SW480 (cell line): ENCODE results near the gene TRABD2B.

ENCODE experiments used
- DNase-seq: peaks from one replicate; pipeline ENCODE4 v3.0.0-alpha.2; 2016; ENCODE audit warnings: low spot score

Gene TRABD2B

GRCh38 chr1:47824716-47825115 is 172.5 kb downstream of the TRABD2B start:
- DNase-seq: no peak

- DNase-seq: no peak
Measured at GRCh38 chr1:47824297-47824696, 172.9 kb downstream of the TRABD2B start.

DNA sequence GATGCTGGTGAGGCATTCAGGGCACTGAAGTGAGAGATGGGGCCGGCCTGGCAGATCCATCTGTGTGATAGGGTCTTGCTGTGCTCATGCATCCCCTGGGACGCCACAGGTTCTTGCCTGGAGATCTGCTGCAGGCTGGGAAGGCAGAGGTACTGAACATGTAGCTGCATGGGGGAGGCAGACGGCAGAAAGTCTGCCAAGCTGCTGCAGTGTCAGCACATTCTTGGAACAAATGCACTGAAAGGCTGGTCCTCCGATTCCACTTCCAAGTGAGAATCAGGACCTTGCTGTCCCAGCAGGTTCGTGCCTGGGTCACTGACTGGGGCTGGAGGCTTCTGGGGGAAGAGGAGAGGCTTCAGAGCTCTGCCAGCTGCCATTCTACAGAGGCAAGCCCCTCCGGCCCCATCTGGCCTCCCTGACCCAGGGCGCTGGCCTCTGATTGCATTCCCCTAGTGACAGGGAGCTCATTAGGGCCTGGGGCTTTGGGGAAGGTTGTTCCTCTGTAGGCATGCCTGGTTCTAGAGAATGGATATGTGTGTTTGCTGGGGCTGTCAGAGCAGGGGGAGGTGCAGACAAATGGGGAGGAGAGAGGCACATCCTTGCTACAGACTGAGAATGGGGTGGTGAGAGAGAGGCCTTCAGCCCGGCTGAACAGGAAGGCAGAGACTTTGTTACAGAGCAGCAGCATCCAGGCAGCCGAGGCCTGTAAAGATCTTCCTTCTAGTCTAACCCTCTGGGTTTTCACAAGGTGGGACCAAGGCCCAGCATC is 174.0 kb downstream of the TRABD2B start:
- DNase-seq: no peak

DNA sequence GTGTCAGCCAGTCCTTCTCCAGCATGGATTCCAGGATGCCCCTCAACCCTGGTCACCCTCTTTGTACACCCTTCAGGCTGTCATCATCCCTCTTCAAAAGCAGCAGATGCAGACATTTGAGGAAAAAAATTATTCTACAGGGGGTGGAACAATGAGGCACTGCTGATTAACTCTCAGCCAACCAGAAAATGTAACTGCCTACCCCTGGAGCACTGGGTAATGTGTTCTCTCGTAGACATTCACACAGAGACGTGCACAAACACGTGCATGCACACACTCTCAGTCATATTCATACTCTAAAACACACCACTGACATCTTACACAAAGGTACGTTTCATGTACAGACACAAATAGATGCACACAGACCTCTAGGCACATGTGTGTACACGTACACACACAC is 175.4 kb downstream of the TRABD2B start:
- no peak for DNase-seq

DNA sequence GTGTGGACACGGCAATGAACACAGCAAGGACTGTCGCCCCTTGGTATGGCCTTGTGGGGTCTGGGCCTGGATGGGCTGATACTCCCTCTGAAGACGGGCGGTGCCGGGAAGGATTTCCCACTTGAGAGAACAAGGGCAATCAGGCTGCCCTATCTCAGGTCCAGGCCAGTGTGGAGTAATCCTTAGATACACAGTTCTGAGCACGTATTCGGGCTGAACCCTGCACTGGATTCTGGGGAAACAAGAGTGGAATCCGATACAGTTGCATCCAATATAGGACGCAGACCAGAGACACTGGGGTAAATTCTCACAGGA is 177.7 kb downstream of the TRABD2B start:
- no peak for DNase-seq

GRCh38 chr1:47818682-47819573 is 178.3 kb downstream of the TRABD2B start:
- no peak for DNase-seq

DNA sequence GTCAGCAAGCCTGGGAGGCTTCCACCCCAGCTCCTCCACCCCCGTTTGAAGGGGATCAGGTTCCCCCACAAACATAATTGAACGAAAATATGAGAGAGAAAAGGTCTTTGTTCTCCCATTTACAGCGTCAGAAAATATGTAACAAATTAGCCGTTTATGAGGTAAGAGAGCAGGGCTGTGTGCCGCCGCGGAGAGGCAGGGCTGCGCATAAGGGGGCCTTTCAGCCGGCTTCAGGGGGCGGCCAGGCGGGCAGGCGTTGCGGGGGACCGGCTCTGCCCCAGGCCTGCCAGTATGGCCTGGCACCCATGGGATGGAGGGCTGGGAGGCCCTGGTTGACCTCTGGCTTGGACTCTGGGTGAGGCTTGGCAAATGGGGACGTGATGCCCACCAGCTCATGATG is 179.3 kb downstream of the TRABD2B start:
- DNase-seq: no peak

DNA sequence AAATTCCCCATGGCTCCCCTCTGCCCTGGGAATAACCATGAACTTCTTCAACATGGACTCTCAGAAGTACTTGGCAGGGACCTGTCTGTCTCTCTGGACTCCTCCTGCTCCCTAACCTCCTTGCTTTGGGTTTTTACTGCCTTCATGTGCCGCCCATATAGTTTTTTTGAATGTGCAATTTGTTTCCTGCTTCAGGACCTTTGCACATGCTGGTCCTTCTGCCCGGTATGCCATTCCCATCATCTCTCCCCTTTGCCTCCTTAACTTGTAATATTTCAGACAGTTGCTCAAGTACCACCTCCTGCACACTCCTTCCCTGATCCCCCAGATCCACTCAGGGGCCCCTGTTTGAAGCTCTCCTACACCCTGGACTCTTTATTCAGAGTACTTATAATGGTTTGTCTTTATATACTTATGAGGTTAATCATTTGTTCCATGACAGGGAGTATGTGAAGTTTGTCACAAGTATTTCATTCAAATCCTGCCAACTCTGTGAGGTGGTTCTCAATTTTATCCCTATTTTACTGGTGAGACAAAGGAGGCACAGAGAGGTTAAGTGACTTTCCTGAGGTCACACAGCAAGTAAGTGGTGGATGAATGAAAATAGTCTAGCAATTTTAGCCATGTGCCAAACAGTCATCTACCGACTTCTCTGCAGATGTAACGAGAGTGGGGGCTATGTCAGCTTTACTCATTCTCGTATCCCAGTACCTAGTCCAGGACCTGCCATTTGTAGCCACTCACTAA is 180.7 kb downstream of the TRABD2B start:
- DNase-seq: no peak

DNA sequence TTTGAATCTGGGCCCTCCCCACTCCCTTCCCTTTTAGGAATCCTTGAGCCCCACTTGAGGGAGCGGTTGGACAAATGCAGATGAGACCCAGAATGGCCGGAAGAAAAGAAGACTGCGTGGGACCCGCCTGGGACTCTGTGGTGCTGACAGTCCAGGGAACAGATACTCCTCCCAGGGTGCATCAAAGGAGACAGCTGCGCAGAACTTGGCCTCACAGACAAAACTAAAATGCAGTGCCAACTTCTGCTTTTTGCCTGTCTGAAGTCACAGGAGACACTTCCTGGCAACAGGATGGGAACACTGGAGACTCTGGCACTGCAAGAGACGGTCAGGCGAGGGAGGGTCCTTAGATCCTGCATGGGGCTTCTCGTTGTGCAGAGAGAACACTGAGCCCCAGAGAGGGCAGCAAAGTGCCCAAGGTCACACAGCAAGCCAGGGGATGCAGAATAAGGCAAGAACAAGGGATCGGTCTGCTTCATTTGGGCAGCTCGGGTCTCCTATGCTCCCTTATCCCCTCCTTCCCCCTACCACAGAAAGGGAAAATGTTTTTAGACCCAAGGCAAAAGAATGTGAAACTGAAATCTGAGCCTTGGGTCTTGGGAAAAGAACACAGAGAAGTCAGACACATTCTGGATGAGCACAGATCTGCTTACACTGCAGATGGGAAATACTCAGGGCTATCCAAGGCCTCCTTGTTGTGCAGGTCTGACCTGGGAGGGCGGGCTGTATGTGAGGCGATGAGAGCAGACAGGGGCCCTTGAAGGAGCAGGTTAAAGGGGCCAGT is 182.4 kb downstream of the TRABD2B start:
- no peak for DNase-seq

- no peak for DNase-seq
Measured at GRCh38 chr1:47813970-47814369, 183.2 kb downstream of the TRABD2B start.

DNA sequence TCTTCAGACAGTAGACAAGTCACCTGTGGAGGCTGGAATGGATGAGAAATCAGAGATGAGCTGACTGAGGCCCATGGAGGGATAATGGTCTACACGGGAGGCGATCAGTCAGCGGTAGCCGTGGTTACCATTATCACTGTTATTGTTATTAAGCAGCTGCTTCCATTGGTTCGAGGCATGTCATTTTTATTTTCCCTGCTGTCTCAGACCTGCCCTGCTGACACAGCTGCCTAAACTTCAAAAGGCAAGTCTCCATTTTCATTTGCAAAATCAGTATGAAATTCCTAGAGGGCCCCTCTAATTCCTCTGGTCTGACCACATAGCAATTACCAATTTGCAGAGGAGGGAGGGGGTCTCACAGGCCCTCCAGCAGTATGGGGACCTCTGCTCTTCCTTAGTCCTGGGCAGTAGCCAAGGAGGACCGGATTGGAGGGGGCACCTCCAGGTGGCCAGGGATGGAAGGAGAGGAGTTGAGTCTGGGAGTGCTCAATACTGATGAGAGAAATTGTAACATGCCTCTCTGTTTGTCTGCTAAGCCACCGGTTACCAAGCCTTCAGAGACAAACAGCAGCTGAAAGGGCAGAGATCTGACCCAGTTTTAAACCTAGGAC is 184.2 kb downstream of the TRABD2B start:
- no peak for DNase-seq

DNA sequence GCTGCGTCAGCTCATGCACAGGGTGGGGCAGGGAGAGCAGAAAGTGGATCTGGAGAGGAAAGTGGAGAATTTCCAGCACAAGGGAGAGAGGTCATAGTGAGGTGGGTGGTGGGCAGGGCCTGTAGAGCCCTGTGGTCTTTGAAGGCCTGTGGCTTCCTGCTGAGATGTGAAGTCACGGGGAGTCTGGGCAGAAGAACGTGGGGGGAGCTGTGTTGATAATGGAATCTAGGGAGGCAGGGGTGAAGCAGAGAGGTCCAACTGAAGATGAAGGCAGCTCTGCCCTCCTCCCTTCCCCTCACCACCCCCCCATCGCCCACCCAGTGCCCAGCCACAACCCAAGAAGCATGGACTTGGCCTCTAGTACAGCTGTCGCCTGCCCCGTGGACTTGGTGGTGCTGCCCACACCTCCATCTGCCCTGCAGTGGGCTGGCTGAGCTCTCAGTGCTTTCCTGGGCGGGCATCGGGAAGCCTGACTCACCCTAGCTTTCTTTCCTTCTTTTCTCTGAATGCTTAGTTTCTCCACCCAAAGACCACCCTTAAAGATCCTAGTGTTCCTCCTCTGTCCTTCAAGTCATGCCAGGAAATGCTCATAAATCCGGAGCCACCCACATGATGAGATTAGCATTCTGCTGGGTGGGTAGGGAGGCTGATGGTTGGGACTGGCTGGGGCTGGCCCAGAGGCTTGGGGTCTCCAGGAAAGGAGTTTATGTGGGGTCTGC is 186.1 kb downstream of the TRABD2B start:
- no peak for DNase-seq

- DNase-seq: no peak
Measured at GRCh38 chr1:47809301-47810084, 187.7 kb downstream of the TRABD2B start.

- no peak for DNase-seq
Measured at GRCh38 chr1:47808612-47809011, 188.6 kb downstream of the TRABD2B start.

DNA sequence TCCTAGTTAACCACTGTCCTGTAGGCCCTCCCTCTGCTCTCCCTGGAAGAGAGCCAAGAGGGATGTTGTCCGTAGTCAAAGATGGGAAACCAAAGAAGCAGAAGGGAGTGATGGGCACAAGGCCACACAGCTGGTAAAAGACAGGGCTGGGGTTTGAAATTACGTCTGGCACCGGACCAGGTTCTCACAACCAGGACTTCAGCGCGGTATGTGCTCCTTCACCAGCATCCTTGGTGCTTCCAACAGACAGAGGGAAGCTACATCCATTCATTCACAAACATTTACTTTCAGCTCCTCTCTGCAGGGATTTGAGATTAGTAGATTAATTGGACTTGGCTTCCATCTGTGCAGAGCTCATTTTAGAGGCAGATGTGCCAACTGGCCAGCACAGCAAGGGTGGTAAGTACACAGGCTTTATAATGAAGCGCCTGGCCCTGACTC is 191.2 kb downstream of the TRABD2B start:
- DNase-seq: no peak

DNA sequence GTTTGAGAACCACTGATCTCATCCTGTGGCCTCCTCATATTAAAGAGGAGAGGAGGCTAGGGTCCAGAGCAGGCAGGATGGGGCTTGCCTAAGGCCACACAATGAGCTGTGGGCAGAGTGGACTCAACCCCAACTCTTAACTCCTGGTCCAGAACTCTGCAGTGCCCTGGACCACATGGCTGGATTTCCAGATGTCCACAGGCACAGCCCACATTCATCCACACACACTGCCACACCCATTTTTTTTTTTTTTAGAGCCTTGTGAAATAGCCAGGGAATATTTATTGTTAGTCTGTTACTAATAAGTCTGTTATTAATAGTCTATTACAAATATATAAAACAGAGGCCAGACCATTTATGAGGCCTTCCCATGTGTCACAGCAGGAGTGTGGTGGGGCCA is 192.2 kb downstream of the TRABD2B start:
- no peak for DNase-seq

- no peak for DNase-seq
Measured at GRCh38 chr1:47803815-47804501, 193.2 kb downstream of the TRABD2B start.

DNA sequence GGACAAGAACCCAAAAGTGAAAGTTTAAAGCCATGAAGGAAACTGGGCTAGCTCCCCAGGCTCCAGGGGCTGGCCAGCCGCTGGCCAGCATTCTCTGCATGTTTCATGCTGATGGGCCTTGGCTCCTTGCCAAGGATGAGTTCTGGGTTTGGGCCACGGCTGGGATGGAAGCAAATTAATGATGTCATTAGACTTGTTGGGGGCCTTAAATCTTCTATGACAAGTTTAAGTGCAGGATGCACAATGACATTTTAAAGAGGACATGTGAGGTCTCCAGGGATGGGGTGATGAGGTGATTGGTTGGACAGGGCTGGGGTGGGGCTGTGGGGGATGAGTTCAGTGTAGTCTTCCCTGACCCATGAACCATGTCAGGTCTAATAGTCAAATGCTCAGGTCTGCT is 199.6 kb downstream of the TRABD2B start:
- no peak for DNase-seq

DNA sequence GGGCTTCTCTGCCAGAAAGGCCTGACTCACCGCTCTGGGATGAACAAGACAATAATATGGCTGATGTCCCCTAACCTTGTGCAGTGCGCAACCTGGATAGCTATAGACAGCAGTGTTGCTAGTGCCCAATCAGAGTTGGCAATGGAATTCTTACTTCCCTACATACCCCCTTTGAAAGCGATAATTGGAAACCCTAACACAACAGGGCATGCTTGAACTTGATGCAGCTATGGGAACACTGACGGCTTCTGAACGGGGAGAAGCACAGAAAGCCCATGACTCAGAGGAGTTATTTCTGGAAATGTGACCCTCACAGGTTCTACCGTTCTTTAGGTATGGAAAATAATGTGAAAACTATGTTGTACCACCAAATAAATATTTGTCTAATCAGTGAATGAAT is 200.6 kb downstream of the TRABD2B start:
- DNase-seq: no peak
